GM20431 (cell line): Measurements from ENCODE around the gene HRC.

Experiments used
- in situ Hi-C: fragments of 300-500 bp; cut with MseI, MboI; formaldehyde crosslinking; loops from one replicate; pipeline ENCODE4 v1.15.0; 2020; ENCODE audit warnings: low sequenced_read_pairs; ENCODE audit not compliant: unreplicated experiment

HRC gene

DNA sequence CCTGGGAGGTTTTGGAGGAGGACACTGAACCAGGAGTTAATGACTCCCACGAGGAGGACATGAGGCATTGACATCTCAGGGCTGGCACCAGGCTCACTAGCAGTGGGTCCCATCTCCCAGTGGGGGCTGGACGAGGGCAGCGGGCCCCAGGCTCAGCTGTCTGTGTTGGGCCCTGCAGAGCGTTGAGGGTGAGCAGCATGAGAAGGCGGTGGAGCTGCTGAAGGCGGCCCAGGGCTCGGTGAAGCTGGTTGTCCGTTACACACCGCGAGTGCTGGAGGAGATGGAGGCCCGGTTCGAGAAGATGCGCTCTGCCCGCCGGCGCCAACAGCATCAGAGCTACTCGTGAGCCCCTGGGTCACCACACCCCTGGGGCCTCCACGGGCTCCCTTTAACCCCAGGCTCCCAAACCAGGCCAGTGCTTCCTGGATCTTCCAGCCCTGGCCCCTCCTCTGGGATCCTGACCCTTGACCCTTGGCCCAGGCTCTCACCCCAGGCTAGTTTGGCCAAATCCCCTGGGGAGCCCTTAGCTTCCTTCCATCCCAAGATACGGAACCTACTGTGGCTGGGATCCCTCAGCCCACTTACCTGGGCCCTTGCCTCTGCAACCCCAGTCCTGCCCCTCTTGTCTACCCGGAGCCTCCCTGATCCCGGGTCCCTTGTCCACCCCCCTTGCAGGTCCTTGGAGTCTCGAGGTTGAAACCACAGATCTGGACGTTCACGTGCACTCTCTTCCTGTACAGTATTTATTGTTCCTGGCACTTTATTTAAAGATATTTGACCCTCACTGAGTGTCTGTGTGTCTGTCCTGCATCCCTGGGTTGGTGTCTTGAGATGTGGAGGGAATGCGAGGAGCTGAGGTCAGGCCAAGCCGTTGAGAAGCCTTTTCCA is 37.3 kb downstream of the HRC start:
- in situ Hi-C loops, result no loop called here

DNA sequence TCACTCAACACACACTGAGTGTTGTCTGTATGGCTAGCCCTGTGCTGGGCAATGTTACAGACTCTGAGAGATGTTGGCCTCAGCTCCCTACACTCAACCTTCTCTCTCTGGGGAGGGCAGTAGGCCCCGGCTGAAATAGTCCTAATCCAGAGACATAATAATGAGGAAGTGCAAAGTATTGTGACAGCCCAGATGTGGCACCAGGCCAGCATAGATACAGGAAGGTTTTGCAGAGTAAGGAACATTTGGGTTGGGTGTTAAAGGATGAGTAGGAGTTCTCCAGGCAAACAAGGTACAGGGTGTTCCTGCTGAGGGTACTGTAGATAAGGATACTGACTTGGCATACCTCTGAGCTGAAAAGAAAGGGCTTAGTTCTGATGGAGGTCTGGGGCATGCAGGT is 38.7 kb downstream of the HRC start:
- in situ Hi-C loops, result no loop called here

DNA sequence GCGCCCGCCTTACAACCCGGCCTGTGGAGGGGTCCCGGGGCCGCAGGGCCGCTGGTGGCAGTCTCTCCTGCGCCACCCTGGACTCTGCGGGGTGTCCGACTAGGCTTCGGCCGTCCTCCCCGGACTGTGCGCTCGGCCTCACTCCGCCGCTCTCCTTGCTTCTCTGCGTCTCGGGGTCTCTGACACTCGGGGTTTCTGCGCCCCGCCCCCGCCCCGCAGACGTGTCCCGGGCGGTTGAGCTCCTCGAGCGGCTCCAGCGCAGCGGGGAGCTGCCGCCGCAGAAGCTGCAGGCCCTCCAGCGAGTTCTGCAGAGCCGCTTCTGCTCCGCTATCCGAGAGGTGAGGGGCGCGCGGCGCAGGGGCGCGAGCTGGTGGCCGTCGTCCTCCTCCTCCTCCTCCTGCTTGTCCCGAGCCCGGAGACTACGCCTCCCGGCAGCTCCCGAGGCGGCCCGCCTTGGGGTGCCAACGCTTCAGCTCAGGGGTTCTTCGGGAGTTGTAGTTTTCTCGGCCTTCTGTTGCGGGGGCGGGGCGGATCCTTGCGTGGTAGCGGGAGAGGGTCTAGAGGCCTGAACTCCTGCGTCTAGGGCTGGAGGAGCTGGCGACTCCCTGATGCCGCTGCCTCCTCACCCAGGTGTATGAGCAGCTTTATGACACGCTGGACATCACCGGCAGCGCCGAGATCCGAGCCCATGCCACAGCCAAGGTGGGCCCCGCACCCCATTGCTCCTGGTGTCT is 40.4 kb downstream of the HRC start:
- in situ Hi-C loops, result no loop called here

DNA sequence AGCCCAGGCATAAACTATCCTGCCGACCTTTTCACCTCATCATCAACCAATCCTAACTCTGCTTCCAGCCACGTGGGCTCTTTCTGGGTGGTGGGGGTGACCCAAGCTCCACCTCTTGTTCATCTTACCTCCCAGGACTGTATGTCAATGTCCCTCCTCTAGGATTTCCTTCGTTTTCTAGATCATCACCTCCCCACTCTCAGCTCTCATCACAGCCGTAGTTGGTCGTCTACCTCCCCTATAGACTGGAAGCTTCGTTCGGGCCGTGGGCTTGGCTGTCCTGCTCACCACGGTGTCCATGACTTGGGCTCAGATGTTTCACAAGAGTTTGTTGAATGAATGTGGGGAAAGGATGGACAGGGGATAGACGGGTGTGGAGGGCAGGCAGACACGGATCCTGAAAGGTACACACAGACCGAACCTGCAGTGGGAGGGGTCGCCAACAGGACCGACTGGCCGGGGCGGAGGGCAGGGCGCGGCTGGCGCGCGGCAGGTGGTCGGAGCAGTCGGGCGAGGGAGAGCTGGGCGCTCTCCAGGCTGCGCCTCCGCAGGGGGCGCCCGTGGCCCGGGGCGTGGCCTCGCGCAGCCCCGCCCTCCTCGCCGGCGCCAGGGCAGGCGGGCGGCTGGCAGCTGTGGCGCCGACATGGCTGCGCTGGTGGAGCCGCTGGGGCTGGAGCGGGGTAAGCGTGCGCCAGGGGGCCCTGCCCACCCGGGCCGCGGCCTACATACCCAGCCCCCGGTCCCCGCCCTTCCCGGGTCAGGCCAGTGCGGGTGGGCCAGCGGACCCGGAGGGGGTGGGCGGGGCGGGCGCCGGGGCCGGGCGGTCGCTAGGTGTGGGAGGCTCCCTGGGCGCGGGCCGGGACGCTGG is 41.2 kb downstream of the HRC start, which contains the start of gene LIN7B:
Gene LIN7B (plus strand): TSS at position 609 of the 868 bp plus-strand sequence. CDS start 35 bp downstream, at position 644.
- in situ Hi-C loops, result no loop called here

DNA sequence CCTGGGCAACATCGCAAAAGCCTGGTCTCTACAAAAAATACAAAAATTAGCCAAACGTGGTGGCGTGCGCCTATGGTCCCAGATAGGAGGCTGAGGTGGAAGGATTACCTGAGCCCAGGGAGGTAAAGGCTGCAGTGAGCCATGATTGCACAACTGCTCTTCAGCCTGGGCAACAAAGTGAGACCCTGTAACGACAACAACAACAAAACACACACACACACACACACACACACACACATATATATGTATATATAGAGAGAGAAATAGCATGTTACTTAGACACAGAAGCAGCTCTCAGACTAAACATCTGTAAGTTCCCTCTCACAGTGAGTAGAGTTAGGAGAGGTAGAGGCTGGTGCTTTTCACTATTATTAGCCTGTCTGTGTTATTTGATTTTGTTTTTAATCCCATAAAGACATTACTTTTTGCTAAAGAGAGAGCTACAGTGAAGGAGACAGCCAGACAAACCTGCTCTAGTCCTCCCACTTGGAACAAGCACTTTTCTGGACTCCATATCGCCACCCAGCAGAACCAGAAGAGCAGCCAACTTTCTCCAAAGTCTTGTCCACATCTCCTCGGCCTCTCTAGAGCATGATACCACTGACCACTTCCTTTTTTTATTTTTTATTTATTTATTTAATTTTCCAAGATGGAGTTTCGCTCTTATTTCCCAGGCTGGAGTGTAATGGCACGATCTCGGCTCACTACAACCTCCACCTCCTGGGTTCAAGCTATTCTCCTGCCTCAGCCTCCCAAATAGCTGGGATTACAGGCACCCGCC is 43.8 kb downstream of the HRC start:
- in situ Hi-C loops, result no loop called here

DNA sequence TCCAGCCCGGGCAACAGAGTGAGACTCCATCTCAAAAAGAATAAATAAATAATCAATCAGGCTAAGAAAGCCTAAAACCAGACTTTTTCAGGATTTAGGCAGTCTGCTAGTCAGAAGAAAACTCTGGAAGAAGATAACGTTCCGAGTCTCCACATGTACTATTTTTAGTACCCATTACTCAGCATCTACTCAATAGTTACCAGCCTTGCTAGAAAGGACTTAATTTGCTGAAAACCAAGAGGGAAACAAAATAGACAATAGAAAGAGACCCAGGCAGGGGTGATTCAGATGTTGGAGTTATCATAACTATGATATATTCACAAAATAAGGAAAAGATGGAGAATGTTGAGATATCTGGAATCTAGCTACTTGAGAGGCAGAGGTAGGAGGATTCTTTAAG is 44.6 kb downstream of the HRC start:
- in situ Hi-C loops, result no loop called here

DNA sequence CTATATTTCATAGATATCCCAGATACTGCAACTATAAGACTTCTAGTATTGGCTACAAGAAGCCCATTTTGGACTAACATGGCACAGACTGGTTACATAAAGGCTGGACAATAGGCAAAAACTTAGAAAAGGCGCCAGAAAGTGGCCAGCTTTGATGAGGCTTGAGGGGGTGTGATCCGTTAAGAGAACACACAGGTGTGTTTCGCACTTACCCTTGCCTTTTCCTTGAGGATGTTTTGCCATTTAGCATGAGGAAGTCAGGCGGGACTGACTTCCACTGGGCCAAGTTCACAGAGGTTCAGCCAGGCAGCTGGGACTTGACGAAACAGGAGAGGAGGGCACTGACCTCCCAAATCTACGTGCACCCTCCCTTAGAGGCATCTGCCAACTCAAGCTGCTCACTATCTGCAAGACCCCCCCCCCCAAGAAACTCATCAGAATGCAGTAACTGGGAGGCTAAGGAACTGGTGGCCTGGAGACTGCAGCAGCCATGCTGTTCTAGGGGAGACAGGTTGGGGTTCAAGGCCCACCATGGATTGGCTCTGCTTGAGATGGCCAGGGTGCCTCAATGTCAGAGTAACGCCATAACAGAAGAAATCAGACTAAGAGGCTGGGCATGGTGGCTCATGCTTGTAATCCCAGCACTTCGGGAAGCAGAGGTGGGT is 45.5 kb downstream of the HRC start:
- in situ Hi-C loops, result no loop called here

DNA sequence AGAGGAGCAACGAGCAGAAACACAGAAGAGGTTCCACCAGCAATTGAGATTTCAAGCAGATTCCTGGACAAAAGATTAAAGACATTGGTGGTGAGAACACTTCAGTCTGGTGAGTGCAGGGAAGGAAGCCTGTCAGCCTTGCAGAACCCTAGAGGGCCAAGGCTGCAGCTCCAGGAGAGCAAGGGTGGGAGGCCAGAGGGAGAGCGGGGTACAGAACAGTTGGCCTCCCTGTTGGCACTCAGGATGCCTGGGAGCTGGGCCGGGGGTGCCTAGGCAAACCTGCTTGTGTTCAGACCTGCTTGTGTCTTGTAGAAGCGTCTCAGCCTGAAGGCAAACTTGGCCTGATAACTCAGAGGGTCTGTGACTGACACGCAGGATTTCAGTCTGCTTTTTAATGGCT is 46.1 kb downstream of the HRC start:
- in situ Hi-C loops, result no loop called here

DNA sequence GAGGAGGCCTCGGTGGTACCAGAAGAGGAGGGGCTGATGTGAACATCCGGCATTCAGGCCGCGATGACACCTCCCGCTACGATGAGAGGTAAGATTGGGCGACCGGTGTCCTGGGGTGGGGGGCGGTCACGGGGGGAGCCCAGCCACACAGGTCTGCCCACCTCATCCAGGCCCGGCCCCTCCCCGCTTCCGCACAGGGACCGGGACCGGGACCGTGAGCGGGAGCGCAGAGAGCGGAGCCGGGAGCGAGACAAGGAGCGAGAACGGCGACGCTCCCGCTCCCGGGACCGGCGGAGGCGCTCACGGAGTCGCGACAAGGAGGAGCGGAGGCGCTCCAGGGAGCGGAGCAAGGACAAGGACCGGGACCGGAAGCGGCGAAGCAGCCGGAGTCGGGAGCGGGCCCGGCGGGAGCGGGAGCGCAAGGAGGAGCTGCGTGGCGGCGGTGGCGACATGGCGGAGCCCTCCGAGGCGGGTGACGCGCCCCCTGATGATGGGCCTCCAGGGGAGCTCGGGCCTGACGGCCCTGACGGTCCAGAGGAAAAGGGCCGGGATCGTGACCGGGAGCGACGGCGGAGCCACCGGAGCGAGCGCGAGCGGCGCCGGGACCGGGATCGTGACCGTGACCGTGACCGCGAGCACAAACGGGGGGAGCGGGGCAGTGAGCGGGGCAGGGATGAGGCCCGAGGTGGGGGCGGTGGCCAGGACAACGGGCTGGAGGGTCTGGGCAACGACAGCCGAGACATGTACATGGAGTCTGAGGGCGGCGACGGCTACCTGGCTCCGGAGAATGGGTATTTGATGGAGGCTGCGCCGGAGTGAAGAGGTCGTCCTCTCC is 47.4 kb downstream of the HRC start:
- in situ Hi-C loops, result no loop called here

DNA sequence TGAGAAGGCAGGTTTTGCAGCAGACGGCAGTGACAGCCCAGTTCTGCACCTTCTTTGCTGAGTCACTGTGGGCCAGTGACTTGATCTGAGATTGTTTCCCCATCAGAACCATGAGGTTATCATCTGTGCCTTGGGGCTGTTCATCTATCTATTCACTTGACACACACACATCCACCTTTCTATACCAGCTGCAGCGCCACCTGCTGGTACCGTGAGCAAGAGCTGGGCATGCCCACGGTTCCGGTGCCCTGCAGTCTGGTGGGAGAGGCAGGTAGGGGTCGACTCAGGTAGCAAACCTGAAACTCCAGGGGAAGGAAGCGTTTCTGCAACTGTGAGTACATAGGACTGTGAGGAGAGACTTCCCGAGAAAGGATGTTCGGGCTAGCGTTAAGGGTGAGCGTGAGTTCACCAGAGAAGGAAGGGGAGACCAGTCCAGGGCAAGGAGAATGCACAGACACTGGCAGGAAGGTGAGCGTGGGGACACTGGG is 48.5 kb downstream of the HRC start:
- in situ Hi-C loops, result no loop called here

DNA sequence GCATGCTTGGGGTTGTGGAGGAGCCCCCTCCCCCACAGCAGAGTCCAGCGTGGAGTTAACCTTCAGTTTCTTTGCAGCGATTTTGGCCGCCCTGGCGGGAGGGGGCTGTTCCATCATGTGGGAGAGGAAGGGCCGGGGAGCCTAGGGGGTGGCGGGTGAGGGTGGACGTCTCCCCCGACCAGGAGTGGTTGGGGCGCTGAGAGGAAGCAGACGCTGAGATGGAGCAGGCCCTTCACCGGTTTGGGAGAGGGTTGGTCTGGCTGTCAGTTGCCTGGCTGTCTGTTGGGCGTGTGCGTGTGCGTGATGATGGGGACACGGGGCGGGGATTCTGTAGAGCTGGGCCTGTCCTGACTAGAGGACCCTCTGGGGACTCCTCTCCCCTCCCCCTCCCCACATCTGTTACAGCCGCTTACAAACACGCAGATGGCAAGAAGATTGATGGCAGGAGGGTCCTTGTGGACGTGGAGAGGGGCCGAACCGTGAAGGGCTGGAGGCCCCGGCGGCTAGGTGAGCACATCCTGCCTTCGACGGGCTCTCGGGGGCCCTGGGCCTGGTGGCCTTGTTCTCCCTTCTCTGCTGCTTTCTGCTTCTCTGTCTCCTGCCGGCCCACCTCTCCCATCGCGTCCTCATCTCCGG is 50.8 kb downstream of the HRC start:
- in situ Hi-C loops, result no loop called here

DNA sequence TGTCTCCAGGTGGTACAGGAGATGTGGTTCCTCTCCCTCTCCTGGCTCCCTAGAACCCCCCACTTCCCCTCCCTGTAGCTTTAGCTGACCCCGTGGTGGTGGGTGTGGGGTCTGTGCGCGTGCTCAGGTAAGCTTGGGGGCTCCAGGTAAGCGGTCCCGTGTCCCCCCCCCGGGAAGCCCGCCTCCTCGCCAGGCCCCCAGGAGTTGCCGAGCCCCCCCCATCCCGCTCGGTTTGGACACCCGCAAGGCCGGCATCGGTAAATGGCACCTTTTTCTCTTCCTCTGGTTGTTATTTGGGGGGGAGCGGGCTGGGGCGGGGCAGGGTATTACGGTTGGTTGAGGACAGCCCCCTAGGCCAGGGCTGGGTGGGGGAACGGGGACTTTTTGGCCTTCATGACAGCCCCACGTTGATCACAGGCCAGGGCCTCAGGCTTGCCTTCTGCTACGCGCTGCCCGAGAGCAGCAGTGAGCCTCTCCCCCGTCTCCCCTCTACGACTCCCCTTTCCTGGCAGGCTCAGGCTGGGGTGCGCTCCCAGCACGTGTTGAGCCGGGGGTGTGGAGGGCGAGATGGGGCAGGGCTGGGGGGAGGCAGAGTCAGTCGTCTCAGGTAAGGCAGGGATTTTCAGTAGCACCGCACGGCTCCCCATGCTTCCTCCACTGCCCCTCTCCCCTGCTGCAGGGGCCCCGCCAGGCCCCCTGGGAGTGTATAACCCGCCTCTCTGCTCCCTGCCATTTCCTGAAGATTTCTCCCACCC is 51.7 kb downstream of the HRC start:
- in situ Hi-C loops, result no loop called here

DNA sequence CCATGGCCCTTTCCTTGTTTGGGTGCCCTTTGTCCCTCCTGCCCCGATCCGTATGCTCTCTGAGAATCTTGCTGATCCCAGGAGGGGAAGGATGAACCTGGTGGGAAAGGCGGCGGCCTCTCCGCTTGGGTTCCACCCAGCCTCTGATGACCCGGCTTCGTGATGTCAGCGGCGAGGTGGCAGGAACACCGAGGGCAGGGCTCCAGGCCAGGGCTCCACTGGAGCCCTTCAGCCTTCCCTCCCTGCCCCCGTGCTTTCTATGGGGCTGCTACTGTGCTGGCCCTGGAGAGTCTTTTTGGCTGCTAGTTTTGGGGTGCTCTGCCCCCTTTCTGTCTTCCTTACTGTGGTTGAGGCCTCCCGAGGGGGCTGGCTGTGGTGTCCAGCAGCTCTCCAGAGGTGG is 52.9 kb downstream of the HRC start:
- in situ Hi-C loops, result no loop called here
